ENCODE data around the gene PRKAR1B.

The PRKAR1B gene

DNA sequence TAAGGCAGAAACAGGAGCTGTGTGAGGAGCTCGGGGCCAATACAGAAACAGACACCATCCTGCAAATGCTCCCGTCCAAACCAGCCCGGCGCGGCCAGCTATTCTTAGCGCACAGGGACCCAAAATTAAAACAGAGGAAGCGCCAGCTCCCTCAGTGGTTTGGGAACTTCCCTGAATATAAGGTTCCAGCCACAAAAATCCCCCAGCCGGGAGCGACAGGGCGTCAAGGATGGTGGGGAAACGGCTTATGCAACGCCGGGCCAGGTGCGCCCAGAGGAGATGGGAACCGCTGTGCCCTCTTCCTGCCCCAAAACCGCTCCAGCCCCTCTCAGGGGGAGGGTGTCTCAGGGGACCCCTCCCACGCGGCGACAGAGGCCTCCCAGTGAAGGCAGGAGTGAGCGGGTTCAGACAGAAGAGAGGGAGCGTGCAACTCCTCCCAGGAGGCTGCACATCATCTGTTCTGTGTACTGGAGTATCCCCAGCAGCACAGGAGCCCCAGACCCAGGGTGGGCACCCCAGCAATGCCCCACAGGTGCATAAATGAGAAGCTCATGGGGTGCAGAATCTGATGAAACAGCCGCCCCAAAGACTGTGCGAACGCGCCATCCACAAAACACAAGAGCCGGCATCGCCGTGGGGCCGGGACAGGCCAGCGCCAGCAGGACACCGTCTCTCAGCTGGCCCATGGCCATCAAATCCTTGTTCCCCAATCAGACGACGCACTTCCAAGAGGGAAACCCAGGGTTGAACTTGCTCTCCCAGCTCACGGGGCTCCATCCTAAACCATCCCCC is 133.6 kb downstream of the PRKAR1B start:
- ChIA-PET CTCF (no interaction called here), POLR2A (no interaction called here)
- TF ChIP-seq ZBTB20 (tag by site-specific recombination; IDR thresholded peaks at IDR 0.05) (no peak), ZSCAN30 (tag by site-specific recombination; IDR thresholded peaks at IDR 0.05) (no peak)
- peaks cover 0 to 6% of the 10 kb centered on the region in 2 experiments; a peak in 1 of 3 replicates for H3K36me3 ChIP-seq (ENCODE audit: control insufficient read depth in 2 of 2, insufficient read depth in 1 of 2, low read length in 2 of 2)
- H3K4me3 ChIP-seq (ENCODE audit: low read depth, low read length) = no peak overlapping the region
- H3K9me3 ChIP-seq (ENCODE audit: control insufficient read depth, insufficient read depth, low read depth, low read length) = no peaks in the 10 kb centered on the region
- no peaks in the 10 kb centered on the region for H3K4me1 ChIP-seq (ENCODE audit: control insufficient read depth, insufficient read depth, low read length)
- H3K27ac ChIP-seq (ENCODE audit: extremely low read depth, low read depth, low read length) = no peak overlapping the region

DNA sequence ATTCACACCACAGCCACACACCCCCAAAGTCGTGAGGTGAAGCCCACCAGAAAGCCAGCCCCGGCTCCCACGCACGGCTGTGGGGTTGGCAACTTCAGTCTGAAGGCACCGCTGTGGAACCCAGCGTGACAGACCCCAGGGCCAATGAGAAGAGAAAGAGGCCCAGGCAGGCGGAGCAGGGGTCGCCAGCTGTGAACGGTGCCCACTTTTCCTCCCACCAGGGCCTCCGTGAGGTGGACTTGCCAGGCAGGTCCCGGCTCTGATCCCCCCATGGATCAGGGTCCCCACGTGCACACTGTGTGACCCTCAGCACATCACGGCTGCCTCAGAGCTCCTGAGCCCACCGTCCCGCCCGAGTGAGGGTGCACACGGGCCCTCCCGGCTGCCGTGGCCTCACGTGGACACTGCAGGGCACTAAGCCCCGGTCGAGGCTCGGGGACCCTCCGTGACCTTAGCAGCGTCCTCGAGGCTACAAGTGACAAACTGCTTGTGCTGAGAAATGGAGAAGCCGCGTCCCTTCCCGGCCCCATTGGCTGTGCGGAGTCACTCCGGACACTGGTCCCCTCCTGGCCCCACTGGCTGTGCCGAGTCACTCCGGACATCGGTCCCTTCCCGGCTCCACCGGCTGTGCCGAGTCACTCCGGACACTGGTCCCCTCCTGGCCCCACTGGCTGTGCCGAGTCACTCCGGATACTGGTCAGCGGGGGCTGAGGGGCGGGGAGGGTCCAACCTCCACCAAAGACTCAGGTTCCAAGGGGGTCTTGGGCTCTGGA is 135.0 kb downstream of the PRKAR1B start:
- TF ChIP-seq KLF9 (tag by site-specific recombination; IDR thresholded peaks at IDR 0.05; ENCODE audit: low read depth) = no peak
- TF ChIP-seq ZNF624 (tag by site-specific recombination; IDR thresholded peaks at IDR 0.05) = no peak
- TF ChIP-seq HOXC10 (CRISPR knock-in tag; IDR thresholded peaks at IDR 0.05) = no peak
- TF ChIP-seq, protein P1, sequence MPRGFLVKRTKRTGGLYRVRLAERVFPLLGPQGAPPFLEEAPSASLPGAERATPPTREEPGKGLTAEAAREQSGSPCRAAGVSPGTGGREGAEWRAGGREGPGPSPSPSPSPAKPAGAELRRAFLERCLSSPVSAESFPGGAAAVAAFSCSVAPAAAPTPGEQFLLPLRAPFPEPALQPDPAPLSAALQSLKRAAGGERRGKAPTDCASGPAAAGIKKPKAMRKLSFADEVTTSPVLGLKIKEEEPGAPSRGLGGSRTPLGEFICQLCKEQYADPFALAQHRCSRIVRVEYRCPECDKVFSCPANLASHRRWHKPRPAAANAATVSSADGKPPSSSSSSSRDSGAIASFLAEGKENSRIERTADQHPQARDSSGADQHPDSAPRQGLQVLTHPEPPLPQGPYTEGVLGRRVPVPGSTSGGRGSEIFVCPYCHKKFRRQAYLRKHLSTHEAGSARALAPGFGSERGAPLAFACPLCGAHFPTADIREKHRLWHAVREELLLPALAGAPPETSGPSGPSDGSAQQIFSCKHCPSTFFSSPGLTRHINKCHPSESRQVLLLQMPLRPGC (tag by site-specific recombination; IDR thresholded peaks at IDR 0.05) = no peak
- TF ChIP-seq ZNF394 (tag by site-specific recombination; IDR thresholded peaks at IDR 0.05; ENCODE audit: borderline replicate concordance) = no peak
- no peak for TF ChIP-seq YY2 (tag by site-specific recombination; IDR thresholded peaks at IDR 0.05)
- TF ChIP-seq ZNF510 (tag by site-specific recombination; IDR thresholded peaks at IDR 0.05; ENCODE audit: insufficient replicate concordance) = no peak
- no peak for TF ChIP-seq ZNF768 (tag by site-specific recombination; IDR thresholded peaks at IDR 0.05)
- TF ChIP-seq TRIM28 (IDR thresholded peaks at IDR 0.05; ENCODE audit: borderline replicate concordance, low read length) = no peak
- no peak for TF ChIP-seq ZNF658 (tag by site-specific recombination; IDR thresholded peaks at IDR 0.05)
- ChIA-PET CTCF (interaction anchor here (0.6 kb wide), 1 partner anchor 357 kb away, joined by 3 read pairs; no protein-coding TSS in a partner anchor), POLR2A (no interaction called here)
- no peak overlapping the region for H3K27ac ChIP-seq (ENCODE audit: extremely low read depth, low read depth, low read length)
- H3K4me1 ChIP-seq (ENCODE audit: control insufficient read depth, insufficient read depth, low read length) = no peaks in the 10 kb centered on the region
- peaks cover 0 to 9% of the 10 kb centered on the region in 2 experiments; a peak in 1 of 3 replicates for H3K36me3 ChIP-seq (ENCODE audit: control insufficient read depth in 2 of 2, insufficient read depth in 1 of 2, low read length in 2 of 2)
- no peak overlapping the region for H3K4me3 ChIP-seq (ENCODE audit: low read depth, low read length)
- H3K9me3 ChIP-seq (ENCODE audit: control insufficient read depth, insufficient read depth, low read depth, low read length) = no peaks in the 10 kb centered on the region

DNA sequence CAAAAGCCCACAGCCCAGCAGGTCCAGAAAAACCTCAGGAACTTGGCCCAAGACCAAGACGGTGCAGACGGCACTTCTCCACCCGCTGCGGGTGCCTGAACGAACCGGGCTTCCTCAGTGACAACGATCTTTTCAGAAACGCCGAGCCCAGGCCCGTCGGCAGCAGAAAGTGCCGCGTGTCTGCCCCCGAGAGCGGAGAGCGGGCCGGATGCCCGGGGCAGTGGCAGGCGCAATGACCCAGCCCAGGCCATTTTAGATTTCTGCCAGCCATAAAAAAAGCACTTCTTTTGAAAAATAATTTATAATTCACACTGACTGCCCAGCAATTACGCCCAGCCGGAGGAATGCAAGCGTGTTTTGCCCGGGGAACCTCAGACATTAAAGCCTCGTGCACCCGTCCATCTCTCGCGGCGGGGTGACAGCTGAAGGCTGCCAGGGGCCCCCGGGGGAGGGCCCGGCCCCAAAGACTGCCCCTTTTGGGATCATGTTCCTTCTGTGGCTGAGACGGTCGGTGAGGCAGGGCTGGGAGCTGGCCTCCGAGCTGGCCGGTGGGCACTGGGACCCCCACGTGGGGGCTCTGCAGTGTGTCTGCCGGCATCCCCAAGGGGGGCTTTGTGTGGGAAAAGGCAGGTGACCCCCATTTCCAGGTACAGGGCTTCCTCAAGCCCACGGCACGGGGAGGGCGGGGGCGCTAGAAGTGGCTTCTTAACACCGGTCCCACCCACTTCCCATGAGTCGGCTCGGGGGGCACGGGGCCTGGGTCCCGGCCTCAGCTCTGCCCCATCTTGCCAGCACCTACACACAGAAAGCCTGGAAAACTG is 136.1 kb downstream of the PRKAR1B start:
- POLR2A ChIA-PET = no interaction called here

More for the DNA sequence above, 136.1 kb downstream of the PRKAR1B start:
- no peak overlapping the region for H3K27ac ChIP-seq (ENCODE audit: extremely low read depth, low read depth, low read length)
- TF ChIP-seq ZNF623 (tag by site-specific recombination; IDR thresholded peaks at IDR 0.05) = no peak
- TF ChIP-seq, protein P2, sequence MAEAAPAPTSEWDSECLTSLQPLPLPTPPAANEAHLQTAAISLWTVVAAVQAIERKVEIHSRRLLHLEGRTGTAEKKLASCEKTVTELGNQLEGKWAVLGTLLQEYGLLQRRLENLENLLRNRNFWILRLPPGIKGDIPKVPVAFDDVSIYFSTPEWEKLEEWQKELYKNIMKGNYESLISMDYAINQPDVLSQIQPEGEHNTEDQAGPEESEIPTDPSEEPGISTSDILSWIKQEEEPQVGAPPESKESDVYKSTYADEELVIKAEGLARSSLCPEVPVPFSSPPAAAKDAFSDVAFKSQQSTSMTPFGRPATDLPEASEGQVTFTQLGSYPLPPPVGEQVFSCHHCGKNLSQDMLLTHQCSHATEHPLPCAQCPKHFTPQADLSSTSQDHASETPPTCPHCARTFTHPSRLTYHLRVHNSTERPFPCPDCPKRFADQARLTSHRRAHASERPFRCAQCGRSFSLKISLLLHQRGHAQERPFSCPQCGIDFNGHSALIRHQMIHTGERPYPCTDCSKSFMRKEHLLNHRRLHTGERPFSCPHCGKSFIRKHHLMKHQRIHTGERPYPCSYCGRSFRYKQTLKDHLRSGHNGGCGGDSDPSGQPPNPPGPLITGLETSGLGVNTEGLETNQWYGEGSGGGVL (tag by site-specific recombination; IDR thresholded peaks at IDR 0.05) = no peak
- TF ChIP-seq ZNF184 (tag by site-specific recombination; IDR thresholded peaks at IDR 0.05) = no peak
- TF ChIP-seq ZFP37 (tag by site-specific recombination; IDR thresholded peaks at IDR 0.05) = no peak
- TF ChIP-seq, protein P3, sequence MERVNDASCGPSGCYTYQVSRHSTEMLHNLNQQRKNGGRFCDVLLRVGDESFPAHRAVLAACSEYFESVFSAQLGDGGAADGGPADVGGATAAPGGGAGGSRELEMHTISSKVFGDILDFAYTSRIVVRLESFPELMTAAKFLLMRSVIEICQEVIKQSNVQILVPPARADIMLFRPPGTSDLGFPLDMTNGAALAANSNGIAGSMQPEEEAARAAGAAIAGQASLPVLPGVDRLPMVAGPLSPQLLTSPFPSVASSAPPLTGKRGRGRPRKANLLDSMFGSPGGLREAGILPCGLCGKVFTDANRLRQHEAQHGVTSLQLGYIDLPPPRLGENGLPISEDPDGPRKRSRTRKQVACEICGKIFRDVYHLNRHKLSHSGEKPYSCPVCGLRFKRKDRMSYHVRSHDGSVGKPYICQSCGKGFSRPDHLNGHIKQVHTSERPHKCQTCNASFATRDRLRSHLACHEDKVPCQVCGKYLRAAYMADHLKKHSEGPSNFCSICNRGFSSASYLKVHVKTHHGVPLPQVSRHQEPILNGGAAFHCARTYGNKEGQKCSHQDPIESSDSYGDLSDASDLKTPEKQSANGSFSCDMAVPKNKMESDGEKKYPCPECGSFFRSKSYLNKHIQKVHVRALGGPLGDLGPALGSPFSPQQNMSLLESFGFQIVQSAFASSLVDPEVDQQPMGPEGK (tag by site-specific recombination; IDR thresholded peaks at IDR 0.05) = no peak
- TF ChIP-seq REPIN1 (tag by site-specific recombination; IDR thresholded peaks at IDR 0.05; ENCODE audit: low read depth) = no peak
- TF ChIP-seq ZNF350 (tag by site-specific recombination; IDR thresholded peaks at IDR 0.05) = no peak
- H3K36me3 ChIP-seq (ENCODE audit: control insufficient read depth in 2 of 2, insufficient read depth in 1 of 2, low read length in 2 of 2) = peaks cover 0 to 9% of the 10 kb centered on the region in 2 experiments; a peak in 1 of 3 replicates
- no peak overlapping the region for H3K4me3 ChIP-seq (ENCODE audit: low read depth, low read length)
- CTCF ChIA-PET = interaction anchor here (0.6 kb wide), 1 partner anchor 358 kb away, joined by 3 read pairs; no protein-coding TSS in a partner anchor
- no peaks in the 10 kb centered on the region for H3K9me3 ChIP-seq (ENCODE audit: control insufficient read depth, insufficient read depth, low read depth, low read length)
- H3K4me1 ChIP-seq (ENCODE audit: control insufficient read depth, insufficient read depth, low read length) = no peaks in the 10 kb centered on the region
